HG02610 (cell line): ENCODE measurements around the gene MGARP.

ENCODE experiments used
- ATAC-seq: cut with Tn5 transposase; IDR thresholded peaks from one replicate; pipeline ENCODE4 v1.9.1; 2021; ENCODE audit warnings: mild to moderate bottlenecking, moderate library complexity; ENCODE audit not compliant: unreplicated experiment

The MGARP gene

DNA sequence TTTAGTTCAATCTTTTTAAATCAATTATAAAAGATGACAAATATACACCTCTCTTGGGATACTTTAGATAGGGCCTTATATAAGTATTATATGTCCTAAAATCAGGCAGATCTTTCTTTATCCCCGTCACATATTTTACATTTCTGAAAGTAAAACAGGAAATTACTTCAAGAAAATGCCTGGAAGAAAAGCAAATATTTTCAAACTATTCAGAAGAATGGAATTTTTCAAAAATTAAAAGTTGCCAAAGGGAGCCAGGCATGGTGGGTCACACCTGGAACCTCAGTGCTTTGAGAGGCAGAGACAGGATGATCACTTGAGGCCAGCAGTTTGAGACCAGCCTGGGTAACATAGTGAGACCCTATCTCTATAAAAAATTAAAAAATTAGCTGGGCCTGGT, 34.4 kb downstream of the MGARP start:
- ATAC-seq, result no peak

DNA sequence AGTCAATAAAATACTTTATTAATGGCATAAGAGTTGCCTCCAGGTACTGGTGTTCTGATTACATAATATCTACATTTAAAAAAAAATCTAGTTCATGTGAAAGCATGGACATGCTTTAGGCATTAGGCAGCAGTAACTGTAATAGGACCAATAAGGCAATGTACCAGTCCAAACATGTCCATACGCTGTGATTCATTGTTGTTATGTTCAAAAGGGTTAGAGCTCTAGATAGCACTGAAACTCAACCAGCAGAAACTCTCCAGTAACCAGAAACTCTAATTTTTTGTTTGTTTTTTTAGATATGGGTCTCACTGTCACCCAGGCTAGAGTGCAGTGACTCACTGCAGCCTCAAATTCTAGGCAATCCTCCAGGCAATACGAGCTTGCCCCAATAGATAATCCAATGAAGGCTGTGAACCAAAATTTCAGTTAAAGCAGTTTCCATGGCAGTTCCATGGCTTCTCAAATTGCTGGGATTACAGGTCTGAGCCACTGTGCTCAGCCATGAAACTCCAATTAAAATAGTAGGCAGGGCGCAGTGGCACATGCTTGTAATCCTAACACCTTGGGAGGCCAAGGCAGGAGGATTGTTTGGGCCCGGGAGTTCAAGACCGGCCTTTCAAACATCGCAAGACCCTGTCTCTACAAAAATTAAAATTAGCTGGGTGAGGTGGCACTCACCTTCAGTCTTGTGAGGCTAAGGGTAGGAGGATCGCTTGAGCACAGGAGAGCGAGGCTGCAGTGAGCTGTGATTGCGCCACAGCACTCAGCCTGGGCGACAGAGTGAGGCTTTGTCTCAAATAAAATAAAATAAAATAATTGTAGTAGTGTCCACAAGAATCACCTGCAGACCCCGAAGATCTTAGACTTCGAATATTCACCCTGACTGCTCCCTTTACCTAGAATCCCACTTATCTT, 36.3 kb downstream of the MGARP start:
- no peak for ATAC-seq

DNA sequence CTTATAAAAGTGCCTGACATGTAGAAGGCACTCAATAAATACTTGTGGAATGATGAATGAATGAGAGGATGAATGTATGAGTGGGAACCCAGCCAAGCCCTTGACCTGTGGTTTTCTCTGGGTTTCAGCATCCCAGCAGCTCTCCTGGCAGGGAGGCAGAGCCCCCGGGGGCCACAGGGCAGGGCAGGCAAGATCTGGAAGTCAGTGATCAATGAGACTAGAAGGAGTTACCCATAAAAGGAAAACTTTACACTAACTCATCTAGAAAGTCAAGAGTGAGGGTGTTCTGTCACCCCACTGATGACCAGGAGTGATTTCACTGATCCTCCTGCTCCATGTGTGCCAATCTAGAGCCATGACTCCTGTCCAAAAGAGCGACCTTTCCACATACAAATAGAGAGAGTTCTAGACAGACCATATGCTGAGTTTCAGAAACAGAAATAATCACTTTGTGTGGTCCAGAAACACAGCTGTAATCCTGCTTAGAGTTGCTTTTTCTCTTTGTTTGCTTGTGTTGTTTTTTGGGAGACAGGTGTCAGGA, 37.4 kb downstream of the MGARP start:
- ATAC-seq, result no peak

GRCh38 chr4:139241784-139242151, 38.3 kb downstream of the MGARP start:
- ATAC-seq, result no peak

- ATAC-seq, result no peak
Measured at GRCh38 chr4:139241086-139241783, 38.8 kb downstream of the MGARP start.

GRCh38 chr4:139239127-139239772, 40.8 kb downstream of the MGARP start:
- ATAC-seq, result no peak

GRCh38 chr4:139234253-139234652, 45.8 kb downstream of the MGARP start:
- ATAC-seq, result no peak

- peak; percentile 51 for ATAC-seq
Measured at GRCh38 chr4:139229534-139230039, 50.4 kb downstream of the MGARP start.

DNA sequence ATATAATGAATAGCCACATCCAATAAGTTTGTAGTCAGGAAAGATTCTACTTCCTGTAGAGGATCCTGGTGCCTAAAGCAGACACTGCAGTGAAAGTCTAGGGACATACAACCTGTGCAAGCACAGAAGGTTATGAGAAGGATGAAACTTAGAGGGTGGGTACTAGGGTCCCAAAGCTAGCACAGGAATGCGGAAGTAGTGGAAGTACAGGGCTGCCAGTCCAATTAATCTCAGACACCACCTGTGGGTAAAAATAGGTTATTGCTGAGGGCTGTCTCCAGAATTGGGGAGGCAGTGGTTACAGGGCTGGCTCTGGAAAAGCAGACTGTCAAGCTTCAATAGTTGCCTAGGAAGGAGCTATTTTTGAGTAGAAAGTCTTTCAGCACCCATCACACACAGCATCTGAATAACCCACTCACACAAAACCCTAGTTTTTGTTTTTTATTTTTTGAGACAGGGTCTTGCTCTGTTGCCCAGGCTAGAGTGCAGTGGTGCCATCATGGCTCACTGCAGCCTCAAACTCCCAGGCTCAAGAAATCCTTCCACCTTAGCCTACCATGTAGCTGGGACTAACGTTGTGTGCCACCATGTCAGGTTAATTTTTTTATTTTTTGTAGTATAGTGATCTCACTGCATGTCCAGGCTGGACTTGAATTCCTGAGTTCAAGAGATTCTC, 52.2 kb downstream of the MGARP start:
- ATAC-seq, result peak; percentile 54

DNA sequence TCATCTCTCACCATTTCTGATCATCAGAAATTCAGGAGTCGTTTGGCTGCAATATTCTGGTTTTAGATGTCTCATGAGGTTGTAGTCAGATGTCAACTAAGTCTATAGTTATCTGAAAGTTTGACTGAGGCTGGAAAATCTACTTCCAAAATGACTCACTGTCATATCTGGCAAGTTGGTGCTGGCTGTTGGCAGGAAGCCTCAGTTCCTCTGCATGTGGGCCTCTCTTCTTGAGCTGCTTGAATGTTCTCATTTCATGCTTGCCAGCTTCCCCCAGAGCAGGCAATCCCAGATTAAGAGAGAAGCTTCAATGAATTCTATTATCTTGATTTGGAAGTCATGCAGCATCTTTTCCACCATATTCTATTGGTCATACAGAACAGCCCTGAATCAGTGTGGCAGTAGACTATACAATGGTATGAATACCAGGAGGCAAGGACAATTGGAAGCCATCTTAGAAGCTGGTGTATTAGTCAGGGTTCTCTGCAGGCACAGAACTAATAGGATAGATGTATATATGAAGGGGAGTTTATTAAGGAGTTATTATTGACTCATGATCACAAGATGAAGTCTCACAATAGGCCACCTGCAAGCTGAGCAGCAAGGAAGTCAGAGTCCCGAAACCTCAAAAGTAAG, 56.2 kb downstream of the MGARP start:
- peak; percentile 63 for ATAC-seq

- no peak for ATAC-seq
Measured at GRCh38 chr4:139222215-139222614, 57.8 kb downstream of the MGARP start.

DNA sequence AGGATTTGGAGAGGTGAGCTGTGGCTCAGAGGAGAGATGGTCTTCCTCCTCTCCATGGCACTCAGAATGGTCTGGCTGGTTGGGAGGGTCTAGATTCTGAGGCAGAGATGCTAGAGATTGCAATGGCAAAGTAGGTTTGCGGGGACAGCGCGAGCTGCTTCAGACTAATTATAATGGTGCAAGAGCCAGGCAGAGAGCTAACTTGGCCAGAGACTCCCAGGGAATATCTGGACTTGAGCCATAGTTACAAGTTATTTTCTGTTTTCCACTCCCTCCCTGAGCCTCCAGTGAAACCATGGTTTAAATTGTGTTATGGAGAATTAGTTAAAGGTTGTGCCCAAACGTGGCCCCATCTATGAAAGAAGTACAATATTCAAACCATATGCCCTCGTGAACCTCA, 58.3 kb downstream of the MGARP start:
- no peak for ATAC-seq

GRCh38 chr4:139219450-139220055, 60.5 kb downstream of the MGARP start:
- no peak for ATAC-seq
